Osteoblast (primary cell): ENCODE results near the gene LAD1. TPM values are rescaled to one million over a fixed set of nuclear protein-coding genes. Genes with fewer than 3 reads are reported as not detected.
A peak's percentile ranks its signal among the peaks of the same experiment; 100 is the strongest.

ENCODE experiments used
- DNase-seq: peaks from one replicate; pipeline ENCODE4 v3.0.0; 2011; ENCODE audit warnings: low spot score, mixed read lengths; ENCODE audit not compliant: insufficient read length; ENCODE audit errors: missing footprints
- H2AFZ ChIP-seq: 2 replicates; pipeline ENCODE4 v1.6.0; 2011; ENCODE audit warnings: mild to moderate bottlenecking, low read length
- H3K27ac ChIP-seq: 2 replicates; pipeline ENCODE4 v1.5.1; 2011; ENCODE audit warnings: mild to moderate bottlenecking, low read depth, low read length, moderate library complexity
- H3K27me3 ChIP-seq: 2 replicates; pipeline ENCODE4 v1.6.0; 2012; ENCODE audit warnings: mild to moderate bottlenecking, control low read depth, inconsistent platforms, low read length, moderate library complexity; ENCODE audit not compliant: insufficient read depth
- H3K36me3 ChIP-seq: 2 replicates; pipeline ENCODE4 v1.5.1; 2011; ENCODE audit warnings: mild to moderate bottlenecking, low read length, control low read depth, moderate library complexity; ENCODE audit not compliant: insufficient read depth
- H3K4me1 ChIP-seq: 2 replicates; pipeline ENCODE4 v1.5.1; 2011; ENCODE audit warnings: mild to moderate bottlenecking, low read length, control low read depth, moderate library complexity; ENCODE audit not compliant: insufficient read depth
- H3K4me2 ChIP-seq: 2 replicates; pipeline ENCODE4 v1.6.0; 2011; ENCODE audit warnings: mild to moderate bottlenecking, low read length; ENCODE audit not compliant: insufficient read depth
- H3K4me3 ChIP-seq: fragments of 200-600 bp; sonication (generic); 3 replicates; pipeline ENCODE4 v1.5.1; 2012; ENCODE audit warnings: mild to moderate bottlenecking, low read length, inconsistent platforms; ENCODE audit not compliant: insufficient read depth
- H3K79me2 ChIP-seq: 2 replicates; pipeline ENCODE4 v1.6.0; 2012; ENCODE audit warnings: mild to moderate bottlenecking, low read length, control low read depth, inconsistent platforms; ENCODE audit not compliant: insufficient read depth
- H3K9me3 ChIP-seq: 2 replicates; pipeline ENCODE4 v1.5.1; 2011; ENCODE audit warnings: low read depth, low read length, control low read depth
- H4K20me1 ChIP-seq: 2 replicates; pipeline ENCODE4 v1.6.0; 2012; ENCODE audit warnings: mild to moderate bottlenecking, low read length, control low read depth; ENCODE audit not compliant: insufficient read depth
- total RNA-seq: library from RNA; depleted of rRNA; stranded (reverse); fragments of >200 nt; gene quantifications from 2 replicates; pipeline ENCODE4 v1.2.3, GENCODE V29; 2012
- TF ChIP-seq, protein P1 (sequence below): IDR thresholded peaks from 2 replicates; pipeline ENCODE4 v1.5.1; 2011; ENCODE audit warnings: mild to moderate bottlenecking, low read depth, low read length, moderate library complexity; ENCODE audit errors: extremely low read depth

Gene LAD1
- total RNA-seq, 1 donor = not detected

- Histone ChIP-seq H2AFZ (no peak overlapping the region), H3K27ac (no peak overlapping the region), H3K4me1 (peaks cover 5% of the 10 kb centered on the region), H4K20me1 (no peaks in the 10 kb centered on the region), H3K36me3 (no peaks in the 10 kb centered on the region), H3K4me3 (no peak overlapping the region), H3K27me3 (peaks cover 27% of the 10 kb centered on the region), H3K9me3 (no peaks in the 10 kb centered on the region), H3K79me2 (no peaks in the 10 kb centered on the region), H3K4me2 (no peak overlapping the region)
- TF ChIP-seq, protein P1, sequence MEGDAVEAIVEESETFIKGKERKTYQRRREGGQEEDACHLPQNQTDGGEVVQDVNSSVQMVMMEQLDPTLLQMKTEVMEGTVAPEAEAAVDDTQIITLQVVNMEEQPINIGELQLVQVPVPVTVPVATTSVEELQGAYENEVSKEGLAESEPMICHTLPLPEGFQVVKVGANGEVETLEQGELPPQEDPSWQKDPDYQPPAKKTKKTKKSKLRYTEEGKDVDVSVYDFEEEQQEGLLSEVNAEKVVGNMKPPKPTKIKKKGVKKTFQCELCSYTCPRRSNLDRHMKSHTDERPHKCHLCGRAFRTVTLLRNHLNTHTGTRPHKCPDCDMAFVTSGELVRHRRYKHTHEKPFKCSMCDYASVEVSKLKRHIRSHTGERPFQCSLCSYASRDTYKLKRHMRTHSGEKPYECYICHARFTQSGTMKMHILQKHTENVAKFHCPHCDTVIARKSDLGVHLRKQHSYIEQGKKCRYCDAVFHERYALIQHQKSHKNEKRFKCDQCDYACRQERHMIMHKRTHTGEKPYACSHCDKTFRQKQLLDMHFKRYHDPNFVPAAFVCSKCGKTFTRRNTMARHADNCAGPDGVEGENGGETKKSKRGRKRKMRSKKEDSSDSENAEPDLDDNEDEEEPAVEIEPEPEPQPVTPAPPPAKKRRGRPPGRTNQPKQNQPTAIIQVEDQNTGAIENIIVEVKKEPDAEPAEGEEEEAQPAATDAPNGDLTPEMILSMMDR = no peak
- no peak for DNase-seq
These were observed 20.3 kb downstream of the LAD1 start for GRCh38 chr1:201378804-201379203.

DNA sequence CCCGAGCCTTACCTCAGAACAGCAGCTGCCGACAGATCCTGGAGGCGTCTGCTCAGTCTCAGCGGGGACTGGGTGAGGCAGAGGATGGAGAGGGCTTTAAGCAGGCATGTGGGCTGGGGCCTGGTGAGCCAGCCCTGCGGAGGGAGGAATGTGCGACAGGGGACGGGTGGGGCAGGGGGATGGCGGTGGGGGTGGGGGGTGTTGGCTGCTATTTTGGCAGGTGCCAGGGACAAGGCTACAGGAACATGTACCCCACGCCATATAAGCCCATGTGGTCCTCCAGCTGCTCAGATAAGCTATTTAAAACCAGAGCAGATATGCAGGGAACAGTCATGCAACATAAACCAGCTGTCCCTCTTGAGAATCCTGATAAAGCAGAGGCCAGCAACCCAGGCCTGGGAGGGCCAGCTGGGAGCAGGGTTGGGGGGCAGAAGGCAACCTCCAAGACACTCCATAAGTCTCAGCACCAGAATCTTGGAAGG, 21.5 kb downstream of the LAD1 start, which contains the start of gene TNNT2:
Gene TNNT2, minus strand, starts transcription at position 70 of the 482 bp plus-strand sequence. CDS start 4,426 bp downstream, outside the sequence.
- Histone ChIP-seq H3K79me2 (no peaks in the 10 kb centered on the region), H3K4me3 (no peak within 1 kb of the TSS), H3K27ac (no peak within 1 kb of the TSS), H3K4me1 (no peaks in the 10 kb centered on the region), H2AFZ (no peak within 1 kb of the TSS), H3K9me3 (no peaks in the 10 kb centered on the region), H3K27me3 (peaks cover 39% of the 10 kb centered on the region), H3K36me3 (no peaks in the 10 kb centered on the region), H4K20me1 (no peaks in the 10 kb centered on the region), H3K4me2 (no peak within 1 kb of the TSS)
- no peak for DNase-seq
- TF ChIP-seq, protein P1 = no peak

- Histone ChIP-seq H3K4me3 (no peak overlapping the region), H3K36me3 (no peaks in the 10 kb centered on the region), H3K27ac (no peak overlapping the region), H4K20me1 (no peaks in the 10 kb centered on the region), H3K4me2 (no peak overlapping the region), H3K9me3 (no peaks in the 10 kb centered on the region), H3K79me2 (no peaks in the 10 kb centered on the region), H2AFZ (no peak overlapping the region), H3K4me1 (no peaks in the 10 kb centered on the region), H3K27me3 (peaks cover 47% of the 10 kb centered on the region)
- TF ChIP-seq, protein P1 = peak; percentile 66
- DNase-seq = peak; percentile 94
These were observed 22.4 kb downstream of the LAD1 start for GRCh38 chr1:201376464-201377374.

DNA sequence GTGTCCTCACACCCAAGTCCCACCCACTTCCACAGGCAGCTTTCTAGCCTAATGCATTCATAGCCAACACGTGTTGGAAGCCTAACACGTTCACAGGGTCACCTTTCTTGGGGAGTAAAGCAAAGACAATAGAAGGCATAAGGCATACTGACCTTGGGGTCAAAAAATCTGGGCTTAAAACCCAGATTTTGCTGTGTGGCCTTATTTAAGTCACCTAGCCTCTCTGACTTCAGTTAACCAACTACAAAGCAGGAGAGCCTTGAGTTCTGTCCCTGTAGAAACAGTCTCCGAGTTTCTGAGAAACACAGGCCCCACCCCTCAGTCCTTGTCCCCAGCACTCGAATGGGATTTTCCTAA, 23.0 kb downstream of the LAD1 start:
- TF ChIP-seq, protein P1 = no peak
- H3K4me3 ChIP-seq = no peak overlapping the region
- H4K20me1 ChIP-seq = no peaks in the 10 kb centered on the region
- DNase-seq = no peak
- H3K36me3 ChIP-seq = no peaks in the 10 kb centered on the region
- no peaks in the 10 kb centered on the region for H3K79me2 ChIP-seq
- no peak overlapping the region for H3K4me2 ChIP-seq
- no peak overlapping the region for H2AFZ ChIP-seq
- H3K4me1 ChIP-seq = no peaks in the 10 kb centered on the region
- no peaks in the 10 kb centered on the region for H3K9me3 ChIP-seq
- H3K27me3 ChIP-seq = peaks cover 48% of the 10 kb centered on the region
- H3K27ac ChIP-seq = no peak overlapping the region
